ENCODE measurements around the gene TTC7B. TPM values are rescaled to one million over a fixed set of nuclear protein-coding genes. Genes with fewer than 3 reads are reported as not detected.

Gene TTC7B
- total and polyA plus RNA-seq, 2 of the 8 experiments (the other 6 are each of a cell fraction or from before 2014, with no cell fraction given): 23.7 to 34.0 TPM

DNA sequence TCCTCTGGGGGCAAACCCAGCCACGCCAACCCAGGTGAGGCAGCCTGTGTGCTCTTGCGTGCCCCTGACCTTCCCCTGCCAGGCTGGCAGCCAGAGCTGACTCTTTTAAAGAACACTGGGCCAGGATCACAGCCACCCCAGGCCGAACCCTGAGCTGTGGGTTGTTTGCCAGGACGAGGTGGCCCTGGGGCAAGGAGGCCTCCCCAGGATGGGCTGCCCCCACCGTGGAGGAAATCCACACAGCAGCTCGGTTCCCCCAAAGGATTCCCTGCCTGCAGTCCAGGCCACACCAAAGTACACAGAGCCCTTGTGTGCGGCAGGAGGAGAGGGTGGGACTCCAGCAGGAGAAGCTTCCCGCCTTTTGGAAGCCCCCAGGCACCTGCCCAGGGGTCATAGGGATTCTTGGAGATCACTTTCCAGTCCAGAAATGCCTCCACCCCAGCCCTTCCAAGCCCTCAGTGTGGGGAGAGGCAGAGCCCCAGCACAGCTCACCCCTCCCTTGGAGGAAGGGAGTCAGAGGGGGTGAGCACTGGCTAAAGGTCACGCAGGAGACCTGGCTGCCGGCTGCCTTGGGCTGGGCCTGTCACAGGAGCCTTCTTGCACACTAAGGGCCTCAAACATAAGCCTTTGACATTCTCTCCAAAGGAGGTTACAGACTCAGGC, 303.8 kb downstream of the TTC7B start:
- Histone ChIP-seq H2AK5ac (ENCODE audit: low read depth, low read length) (no peak overlapping the region), H3K9ac (replicated peaks in 1 of 4; ENCODE audit: extremely low read depth in 1 of 4, low read depth in 3 of 4, low read length in 3 of 4) (no peak overlapping the region), H3K27me3 (replicated peaks in 1 of 4; ENCODE audit: control insufficient read depth in 3 of 4, extremely low read depth in 1 of 4, insufficient read depth in 3 of 4, low read length in 3 of 4) (no peaks in the 10 kb centered on the region; a peak in 1 of 7 replicates), H2BK20ac (ENCODE audit: low read length) (peak overlapping the region; percentile 86; the same call in 1 of the 2 replicates), H4K20me1 (replicated peaks in 1 of 2; ENCODE audit: control insufficient read depth in 1 of 2, insufficient read depth in 2 of 2, low read length in 2 of 2) (no peaks in the 10 kb centered on the region), H3K36me3 (ENCODE audit: control insufficient read depth in 2 of 4, insufficient read depth in 4 of 4, low read length in 3 of 4) (no peaks in the 10 kb centered on the region), H3K4me2 (ENCODE audit: insufficient read depth in 1 of 2, low read depth in 2 of 2, low read length in 2 of 2) (no peak overlapping the region), H3K23ac (ENCODE audit: insufficient read length) (no peak overlapping the region), H4K91ac (replicated peaks; ENCODE audit: insufficient read length, low read length) (peak overlapping the region; percentile 78), H3K4ac (replicated peaks; ENCODE audit: insufficient read length, low read depth, low read length) (no peak overlapping the region), H4K8ac (ENCODE audit: extremely low read depth, insufficient read depth, low read length) (peak overlapping the region; percentile 72), H3K14ac (ENCODE audit: insufficient read length) (no peak overlapping the region), H3K4me1 (replicated peaks in 1 of 4; ENCODE audit: control insufficient read depth in 3 of 4, insufficient read depth in 4 of 4, low read length in 3 of 4) (peaks cover 4 to 42% (median 31%) of the 10 kb centered on the region in 4 experiments), H3K18ac (ENCODE audit: extremely low read depth, low read length) (peak overlapping the region; percentile 72), H2BK15ac (ENCODE audit: low read length) (no peak overlapping the region), H3K27ac (ENCODE audit: low read depth, low read length) (no peak overlapping the region), H2AFZ (ENCODE audit: low read length) (no peak overlapping the region), H3K56ac (replicated peaks; ENCODE audit: insufficient read length, low read depth, low read length) (no peak overlapping the region), H4K5ac (ENCODE audit: insufficient read length, low read depth, low read length) (peak overlapping the region; percentile 13), H3K23me2 (ENCODE audit: low read depth, low read length) (no peaks in the 10 kb centered on the region), H2BK5ac (ENCODE audit: low read depth, low read length) (peak overlapping the region; percentile 73; the same call in 1 of the 2 replicates), H3K79me1 (ENCODE audit: low read depth, low read length) (no peaks in the 10 kb centered on the region; the same call in 1 of the 2 replicates), H3K4me3 (ENCODE audit: extremely low read depth in 1 of 4, insufficient read depth in 2 of 4, low read depth in 3 of 4, low read length in 4 of 4) (no peak overlapping the region), H2BK120ac (replicated peaks; ENCODE audit: low read depth, low read length) (peak overlapping the region; percentile 89), H2BK12ac (ENCODE audit: low read depth, low read length) (peak overlapping the region; percentile 93; the same call in 1 of the 2 replicates), H3K9me3 (ENCODE audit: insufficient read depth in 2 of 2, low read depth in 1 of 2, low read length in 1 of 2) (no peaks in the 10 kb centered on the region), H3K79me2 (ENCODE audit: control insufficient read depth in 1 of 2, insufficient read depth in 2 of 2, low read length in 2 of 2) (no peaks in the 10 kb centered on the region)
- ChIA-PET POLR2A (ENCODE audit: partially characterized antibody) (interaction anchor here (1.0 to 2.1 kb wide), 8 partner anchors 12 to 255 kb away, joined by 3 to 8 read pairs (median 3); partner anchors contain the start of gene CALM1), CTCF (ENCODE audit: partially characterized antibody) (interaction anchor here (0.7 to 3.4 kb wide), 15 partner anchors 9 to 245 kb away, joined by 3 to 17 read pairs (median 3); no protein-coding TSS in a partner anchor)
- 80% methylated on average over 10 of the region's 10 CpGs; no CpG with 5 or more reads in 1 of the 2 experiments for WGBS, 2 experiments (ENCODE audit: extremely low coverage in 1 of 2, insufficient coverage in 1 of 2, insufficient read length in 1 of 2, insufficient replicate concordance in 2 of 2, low coverage in 1 of 2, low lambda C conversion rate in 2 of 2, missing lambda C conversion rate in 1 of 2)
- no peak for DNase-seq (ENCODE audit: low read depth in 1 of 2, low spot score in 2 of 2)
- TF ChIP-seq, protein P1, sequence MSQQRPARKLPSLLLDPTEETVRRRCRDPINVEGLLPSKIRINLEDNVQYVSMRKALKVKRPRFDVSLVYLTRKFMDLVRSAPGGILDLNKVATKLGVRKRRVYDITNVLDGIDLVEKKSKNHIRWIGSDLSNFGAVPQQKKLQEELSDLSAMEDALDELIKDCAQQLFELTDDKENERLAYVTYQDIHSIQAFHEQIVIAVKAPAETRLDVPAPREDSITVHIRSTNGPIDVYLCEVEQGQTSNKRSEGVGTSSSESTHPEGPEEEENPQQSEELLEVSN (IDR thresholded peaks at IDR 0.05): peak; percentile 82
- TF ChIP-seq EZH2 (IDR thresholded peaks at IDR 0.05; ENCODE audit: low read depth, low read length, severe bottlenecking) (no peak), KDM1A (IDR thresholded peaks at IDR 0.05; ENCODE audit: borderline replicate concordance, low read length) (no peak)
- FAIRE-seq: no peak
